Erythroblast (primary cell): ENCODE data around the gene TEPSIN.

Source experiments
- GATA1 ChIP-seq: IDR thresholded peaks from 2 replicates; pipeline ENCODE4 v1.6.1; 2011; ENCODE audit warnings: low read depth, mild to moderate bottlenecking, control low read depth, low read length, moderate library complexity
- POLR2A ChIP-seq: IDR thresholded peaks from 2 replicates; pipeline ENCODE4 v1.6.1; 2011; ENCODE audit warnings: mild to moderate bottlenecking, low read length

GRCh38 chr17:81273698-81274470, 35.0 kb upstream of the TEPSIN start:
- TF ChIP-seq POLR2A (no peak), GATA1 (no peak)
